T-cell (primary cell): ENCODE results near the gene GPR75. TPM values are rescaled to one million over a fixed set of nuclear protein-coding genes. Genes with fewer than 3 reads are reported as not detected.

Experiments
- ATAC-seq, 4 experiments: fragments of 200-7000 bp in 3 of 4; fragments of 150-1000 bp in 1 of 4; cut with Tn5 transposase; replicated peaks in 1 of 4; 1 replicate in 3 of 4; 2 replicates in 1 of 4; pipeline ENCODE4 v1.10.0; 2021; ENCODE audit warnings: moderate library complexity in 3 of 4, mild to moderate bottlenecking in 2 of 4, moderate number of reproducible peaks in 1 of 4
- CTCF ChIA-PET, 2 donors: fragments of 300-600 bp; sonication (Branson Sonifier 250); formaldehyde crosslinking; loops; one replicate each; lab custom pipeline; 2022; ENCODE audit warnings: antibody characterized with exemption in 2 of 2; lab: Charles Lee
- POLR2A ChIA-PET, 2 donors: fragments of 300-600 bp; sonication (Branson Sonifier 250); formaldehyde crosslinking; loops; one replicate each; lab custom pipeline; 2022; ENCODE audit warnings: antibody characterized with exemption in 2 of 2; lab: Charles Lee
- DNase-seq, 35 experiments: peaks; one replicate each; pipeline versions ENCODE4 v3.0.0 to v3.0.0-alpha.2; 2013 to 2023
- H3K27ac ChIP-seq: one replicate; pipeline ENCODE4 v1.5.1; 2013; ENCODE audit warnings: low read length
- H3K27me3 ChIP-seq, 2 experiments: replicated peaks in 1 of 2; 1 replicate in 1 of 2; 2 replicates in 1 of 2; pipeline versions ENCODE4 v1.6.1 to v1.7.0; 2013; ENCODE audit warnings: low read length in 1 of 2, mixed read lengths in 1 of 2; ENCODE audit not compliant: control insufficient read depth in 2 of 2, insufficient read depth in 2 of 2; ENCODE audit errors: extremely low read depth in 1 of 2
- H3K36me3 ChIP-seq, 2 donors: 1 replicate in 1 of 2; 2 replicates in 1 of 2; pipeline versions ENCODE4 v1.6.1 to v1.7.0; 2013; ENCODE audit warnings: low read length in 1 of 2; ENCODE audit not compliant: control insufficient read depth in 2 of 2, insufficient read depth in 1 of 2; ENCODE audit errors: extremely low read depth in 1 of 2
- H3K4me1 ChIP-seq, 2 experiments: 1 replicate in 1 of 2; 2 replicates in 1 of 2; pipeline versions ENCODE4 v1.6.1 to v1.7.0; 2013; ENCODE audit warnings: low read length in 2 of 2, mixed read lengths in 1 of 2; ENCODE audit not compliant: insufficient read depth in 2 of 2, control insufficient read depth in 1 of 2; ENCODE audit errors: extremely low read depth in 1 of 2
- H3K4me3 ChIP-seq, 2 donors: 1 replicate in 1 of 2; 2 replicates in 1 of 2; pipeline versions ENCODE4 v1.5.1 to v1.7.0; 2013; ENCODE audit warnings: mild to moderate bottlenecking in 2 of 2, low read length in 1 of 2, moderate library complexity in 1 of 2; ENCODE audit not compliant: control insufficient read depth in 1 of 2; ENCODE audit errors: extremely low read depth in 1 of 2
- H3K9me3 ChIP-seq: 2 replicates; pipeline ENCODE4 v1.7.0; 2013
- H3K27ac Mint-ChIP-seq, 2 donors: one replicate each; pipeline ENCODE4 v1.8.0; 2020 to 2021; ENCODE audit warnings: mild to moderate bottlenecking in 2 of 2, mixed read lengths in 2 of 2
- H3K27me3 Mint-ChIP-seq, 2 donors: one replicate each; pipeline ENCODE4 v1.8.0; 2021 to 2022; ENCODE audit warnings: mixed read lengths in 2 of 2
- H3K36me3 Mint-ChIP-seq: one replicate; pipeline ENCODE4 v1.8.0; 2021; ENCODE audit warnings: mixed read lengths
- H3K4me1 Mint-ChIP-seq, 3 donors: one replicate each; pipeline ENCODE4 v1.8.0; 2020 to 2022; ENCODE audit warnings: mixed read lengths in 3 of 3, mild to moderate bottlenecking in 1 of 3
- H3K4me3 Mint-ChIP-seq, 3 donors: one replicate each; pipeline ENCODE4 v1.8.0; 2020 to 2022; ENCODE audit warnings: mild to moderate bottlenecking in 3 of 3, mixed read lengths in 3 of 3, moderate library complexity in 3 of 3
- H3K9me3 Mint-ChIP-seq, 3 donors: one replicate each; pipeline ENCODE4 v1.8.0; 2020 to 2022; ENCODE audit warnings: mixed read lengths in 3 of 3
- WGBS: methylation state at CpG from one replicate; pipeline ENCODE4 v1.1.5; 2013; ENCODE audit warnings: missing lambda C conversion rate; ENCODE audit not compliant: insufficient coverage; 5-methylcytosine and 5-hydroxymethylcytosine counted together
- total RNA-seq, 35 experiments: library from RNA in 6 of 35; stranded (reverse) in 6 of 35; fragments of 120-200 nt in 1 of 35; gene quantifications; one replicate each; pipeline versions ENCODE4 v1.2.1 to v1.2.4 and lab custom pipeline; 2013 to 2026

Gene GPR75
- total RNA-seq, 5 donors from 2014 or later (not counting 1 experiment from before 2014, with no cell fraction given): 2.3 to 3.4 (median 3.0) TPM

DNA sequence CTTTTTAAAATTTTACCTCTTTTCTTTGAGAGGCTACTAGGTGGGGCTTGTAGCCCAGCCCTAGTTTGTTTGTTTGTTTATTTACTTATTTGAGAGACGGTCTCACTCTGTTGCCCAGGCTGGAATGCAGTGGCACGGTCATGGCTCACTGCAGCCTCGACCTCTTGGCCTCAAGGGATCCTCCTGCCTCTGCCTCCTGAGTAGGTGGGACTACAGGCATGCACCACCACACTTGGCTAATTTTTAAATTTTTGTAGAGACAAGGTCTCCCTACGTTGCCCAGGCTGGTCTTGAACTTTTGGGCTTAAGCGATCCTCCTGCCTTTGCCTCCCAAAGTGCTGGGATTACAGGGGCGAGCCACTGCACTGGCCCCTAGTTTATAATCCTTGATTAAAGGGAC is 38.0 kb downstream of the GPR75 start:
- H3K27ac Mint-ChIP-seq: no peak overlapping the region
- no peaks in the 10 kb centered on the region for H3K27me3 ChIP-seq
- ATAC-seq (no peak), DNase-seq (no peak)
- H3K9me3 Mint-ChIP-seq: no peaks in the 10 kb centered on the region
- POLR2A ChIA-PET: no interaction called here
- 96% methylated on average over 3 of the region's 6 CpGs for WGBS
- no peaks in the 10 kb centered on the region for H3K4me1 ChIP-seq
- H3K4me1 Mint-ChIP-seq: no peaks in the 10 kb centered on the region
- peaks cover 18% of the 10 kb centered on the region for H3K36me3 Mint-ChIP-seq
- H3K36me3 ChIP-seq: peaks cover 3 to 18% of the 10 kb centered on the region in 2 donors
- no peak overlapping the region for H3K4me3 Mint-ChIP-seq
- CTCF ChIA-PET: no interaction called here
- no peaks in the 10 kb centered on the region for H3K9me3 ChIP-seq
- H3K27me3 Mint-ChIP-seq: no peaks in the 10 kb centered on the region
- H3K4me3 ChIP-seq: no peak overlapping the region
- no peak overlapping the region for H3K27ac ChIP-seq

DNA sequence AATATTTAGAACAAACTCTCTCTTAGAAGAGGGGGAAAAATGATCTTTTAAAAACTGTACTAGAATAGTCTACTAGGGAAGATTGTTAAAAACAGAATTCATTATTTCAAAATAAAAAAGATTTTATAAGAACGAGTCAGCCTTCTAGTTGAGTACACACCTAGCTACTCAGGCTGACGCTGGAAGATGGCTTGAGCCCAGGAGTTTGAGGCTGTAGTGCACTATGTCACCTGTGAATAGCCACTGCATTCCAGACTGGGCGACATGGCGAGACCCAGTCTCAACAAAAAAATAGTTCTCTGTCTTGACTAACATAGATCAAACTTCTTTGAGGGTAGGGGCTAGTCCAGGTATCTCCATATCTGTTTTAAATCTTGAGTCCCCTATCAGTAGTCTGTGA is 39.1 kb downstream of the GPR75 start:
- H3K27ac Mint-ChIP-seq: no peak overlapping the region
- no peak overlapping the region for H3K4me3 ChIP-seq
- peaks cover 23% of the 10 kb centered on the region for H3K36me3 Mint-ChIP-seq
- ATAC-seq (no peak), DNase-seq (no peak)
- H3K9me3 Mint-ChIP-seq: no peaks in the 10 kb centered on the region
- no peaks in the 10 kb centered on the region for H3K27me3 ChIP-seq
- no peaks in the 10 kb centered on the region for H3K4me1 ChIP-seq
- WGBS: 90% methylated on average over 1 of the region's 4 CpGs
- POLR2A ChIA-PET: no interaction called here
- H3K4me3 Mint-ChIP-seq: no peak overlapping the region
- H3K27me3 Mint-ChIP-seq: no peaks in the 10 kb centered on the region
- CTCF ChIA-PET: interaction anchor here in 1 of 2 donors (0.6 kb wide), 1 partner anchor 149 kb away, joined by 9 read pairs; no protein-coding TSS in a partner anchor
- H3K4me1 Mint-ChIP-seq: no peaks in the 10 kb centered on the region
- H3K9me3 ChIP-seq: no peaks in the 10 kb centered on the region
- H3K36me3 ChIP-seq: peaks cover 3 to 24% of the 10 kb centered on the region in 2 donors
- no peak overlapping the region for H3K27ac ChIP-seq

DNA sequence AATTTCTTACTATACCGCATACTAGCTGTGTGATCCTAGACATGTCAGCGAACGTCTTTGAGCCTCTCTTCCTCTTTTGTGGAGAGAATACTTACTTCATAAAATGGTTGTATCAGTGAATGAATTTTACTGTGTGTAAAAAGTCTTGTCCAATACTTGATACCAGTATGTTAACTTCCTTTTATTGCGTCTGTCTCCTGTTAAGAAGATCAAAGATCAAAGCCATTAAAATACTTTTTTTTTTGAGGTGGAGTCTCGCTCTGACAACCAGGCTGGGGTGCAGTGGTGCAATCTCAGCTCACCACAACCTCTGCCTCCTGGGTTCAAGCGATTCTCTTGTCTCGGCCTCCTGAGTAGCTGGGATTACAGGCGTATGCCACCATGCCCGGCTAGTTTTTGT is 39.7 kb downstream of the GPR75 start:
- Mint-ChIP-seq H3K4me3 (no peak overlapping the region), H3K9me3 (no peaks in the 10 kb centered on the region), H3K27me3 (no peaks in the 10 kb centered on the region), H3K36me3 (peaks cover 29% of the 10 kb centered on the region), H3K4me1 (no peaks in the 10 kb centered on the region), H3K27ac (no peak overlapping the region)
- DNase-seq (no peak), ATAC-seq (no peak)
- CTCF ChIA-PET: no interaction called here
- peaks cover 3 to 25% of the 10 kb centered on the region in 2 donors for H3K36me3 ChIP-seq
- no peak overlapping the region for H3K4me3 ChIP-seq
- POLR2A ChIA-PET: no interaction called here
- H3K9me3 ChIP-seq: no peaks in the 10 kb centered on the region
- no peak overlapping the region for H3K27ac ChIP-seq
- no peaks in the 10 kb centered on the region for H3K4me1 ChIP-seq
- 100% methylated on average over 1 of the region's 9 CpGs for WGBS
- no peaks in the 10 kb centered on the region for H3K27me3 ChIP-seq

DNA sequence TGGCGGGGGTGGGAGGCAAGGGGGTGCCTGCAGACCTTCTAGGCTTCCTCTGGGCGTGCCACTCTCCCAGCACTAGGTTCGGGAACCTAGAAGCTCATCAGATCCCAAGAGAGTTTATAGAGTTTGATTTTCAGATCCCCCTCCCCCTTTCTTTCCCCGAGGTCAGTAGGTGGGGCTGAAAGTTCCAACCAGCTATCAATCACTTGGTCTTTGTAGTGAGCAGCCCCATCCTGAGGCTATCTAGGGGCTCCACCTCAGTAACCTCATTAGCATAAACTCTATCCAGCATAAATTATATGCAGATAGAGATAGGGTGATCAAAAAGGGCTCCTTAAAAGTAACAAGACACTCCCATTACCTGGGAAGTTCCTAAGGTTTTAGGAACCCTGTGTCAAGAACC is 40.1 kb downstream of the GPR75 start:
- Mint-ChIP-seq H3K4me1 (no peaks in the 10 kb centered on the region), H3K27me3 (no peaks in the 10 kb centered on the region), H3K4me3 (no peak overlapping the region), H3K36me3 (peaks cover 30% of the 10 kb centered on the region), H3K27ac (no peak overlapping the region), H3K9me3 (no peaks in the 10 kb centered on the region)
- CTCF ChIA-PET: interaction anchor here in 1 of 2 donors (0.7 kb wide), 1 partner anchor 18 kb away, joined by 8 read pairs; no protein-coding TSS in a partner anchor
- WGBS: no CpG with 5 or more reads among the region's 4 CpGs
- DNase-seq: no peak
- no peaks in the 10 kb centered on the region for H3K4me1 ChIP-seq
- ATAC-seq: no peak
- no peaks in the 10 kb centered on the region for H3K27me3 ChIP-seq
- no peak overlapping the region for H3K4me3 ChIP-seq
- POLR2A ChIA-PET: interaction anchor here in 1 of 2 donors (0.7 kb wide), 1 partner anchor 13 kb away, joined by 14 read pairs; no protein-coding TSS in a partner anchor
- H3K36me3 ChIP-seq: peaks cover 3 to 25% of the 10 kb centered on the region in 2 donors
- no peaks in the 10 kb centered on the region for H3K9me3 ChIP-seq
- no peak overlapping the region for H3K27ac ChIP-seq

DNA sequence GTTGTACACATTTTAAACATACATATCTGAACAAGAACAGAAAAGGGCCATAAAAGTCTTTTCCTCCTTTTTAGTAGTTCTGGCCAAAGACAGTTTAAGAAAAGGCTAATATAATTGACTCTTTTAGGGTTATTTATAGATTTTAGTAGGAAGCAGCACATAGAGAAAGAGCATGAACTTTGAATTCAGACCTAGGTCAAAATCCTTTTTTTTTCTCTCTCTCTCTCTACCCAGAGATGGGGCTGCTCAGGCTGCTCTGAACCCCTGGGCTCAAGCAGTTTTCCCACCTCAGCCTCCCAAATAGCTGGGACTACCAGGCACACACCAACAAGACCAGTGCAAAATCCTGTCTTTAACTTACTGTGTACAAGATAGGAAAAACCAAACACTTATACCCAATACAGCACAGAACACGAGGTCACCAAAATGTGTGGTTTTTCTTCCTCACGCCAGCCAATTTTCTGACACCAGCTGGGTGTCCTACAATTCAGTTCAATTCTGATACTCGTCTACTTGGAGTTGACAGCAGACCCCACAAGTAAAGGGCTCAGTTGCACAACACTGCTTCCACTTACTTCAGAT is 40.8 kb downstream of the GPR75 start:
- peaks cover 3 to 26% of the 10 kb centered on the region in 2 donors for H3K36me3 ChIP-seq
- Mint-ChIP-seq H3K36me3 (peaks cover 32% of the 10 kb centered on the region), H3K4me1 (no peaks in the 10 kb centered on the region), H3K4me3 (no peak overlapping the region), H3K9me3 (no peaks in the 10 kb centered on the region), H3K27ac (no peak overlapping the region), H3K27me3 (no peaks in the 10 kb centered on the region)
- no peak overlapping the region for H3K4me3 ChIP-seq
- CTCF ChIA-PET: interaction anchor here in 1 of 2 donors (0.7 kb wide), 1 partner anchor 18 kb away, joined by 8 read pairs; no protein-coding TSS in a partner anchor
- 83% methylated on average over 3 of the region's 3 CpGs for WGBS
- no peaks in the 10 kb centered on the region for H3K27me3 ChIP-seq
- POLR2A ChIA-PET: interaction anchor here in 1 of 2 donors (0.7 kb wide), 1 partner anchor 12 kb away, joined by 14 read pairs; no protein-coding TSS in a partner anchor
- no peak for DNase-seq
- H3K9me3 ChIP-seq: no peaks in the 10 kb centered on the region
- no peak overlapping the region for H3K27ac ChIP-seq
- no peak for ATAC-seq
- H3K4me1 ChIP-seq: no peaks in the 10 kb centered on the region

DNA sequence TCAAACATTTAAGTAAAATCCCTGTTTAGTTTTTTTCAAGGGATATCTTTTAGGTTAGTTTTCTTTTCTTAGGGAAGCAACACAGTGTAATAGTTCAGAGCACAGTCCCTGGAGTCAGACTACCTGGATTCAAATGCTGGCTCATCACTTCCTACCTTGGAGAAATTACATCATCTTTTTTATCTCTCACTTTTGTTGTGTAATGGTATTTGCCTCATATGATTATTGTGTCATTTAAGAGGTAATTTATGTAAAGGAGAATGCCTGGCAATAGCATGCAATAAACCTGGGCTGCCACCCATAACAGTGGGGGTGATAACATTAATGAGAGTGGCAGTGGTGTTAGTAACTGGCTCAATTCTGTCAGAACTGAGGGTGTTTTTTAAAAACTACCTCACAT is 46.6 kb downstream of the GPR75 start:
- POLR2A ChIA-PET: no interaction called here
- no peaks in the 10 kb centered on the region for H3K9me3 Mint-ChIP-seq
- no peaks in the 10 kb centered on the region for H3K4me1 Mint-ChIP-seq
- H3K36me3 Mint-ChIP-seq: peaks cover 54% of the 10 kb centered on the region
- H3K4me3 Mint-ChIP-seq: no peak overlapping the region
- CTCF ChIA-PET: no interaction called here
- Histone ChIP-seq H3K4me1 (no peaks in the 10 kb centered on the region), H3K9me3 (no peaks in the 10 kb centered on the region), H3K4me3 (no peak overlapping the region), H3K36me3 (peaks cover 5 to 55% of the 10 kb centered on the region in 2 donors), H3K27me3 (no peaks in the 10 kb centered on the region), H3K27ac (no peak overlapping the region)
- ATAC-seq (no peak), DNase-seq (no peak)
- H3K27me3 Mint-ChIP-seq: no peaks in the 10 kb centered on the region
- H3K27ac Mint-ChIP-seq: no peak overlapping the region
